GM23338 (cell line): ENCODE measurements around the gene XPNPEP2. TPM values are rescaled to one million over a fixed set of nuclear protein-coding genes. Genes with fewer than 3 reads are reported as not detected.

Experiments
- ATAC-seq: fragments of 200-7000 bp; cut with Tn5 transposase; 3 replicates; pipeline ENCODE4 v1.9.1; 2020
- DNase-seq: peaks from one replicate; pipeline ENCODE4 v3.0.0-alpha.2; 2015; ENCODE audit warnings: low spot score
- H2AFZ ChIP-seq: fragments of 200-600 bp; sonication (generic); 2 replicates; pipeline ENCODE4 v1.8.0; 2016; ENCODE audit warnings: antibody characterized with exemption, mild to moderate bottlenecking, moderate library complexity
- H3F3A ChIP-seq: fragments of 200-600 bp; sonication (generic); replicated peaks from 2 replicates; pipeline ENCODE4 v1.8.0; 2017; ENCODE audit warnings: antibody characterized with exemption, mixed run types, low read depth
- H3K27ac ChIP-seq: fragments of 200-600 bp; sonication (generic); 2 replicates; pipeline ENCODE4 v1.6.1; 2016; ENCODE audit warnings: low read depth
- H3K27me3 ChIP-seq: fragments of 200-600 bp; sonication (generic); 2 replicates; pipeline ENCODE4 v1.8.0; 2016; ENCODE audit warnings: mild to moderate bottlenecking, mixed run types, moderate library complexity; ENCODE audit not compliant: insufficient read depth
- H3K36me3 ChIP-seq: fragments of 200-600 bp; sonication (generic); 2 replicates; pipeline ENCODE4 v1.8.0; 2016; ENCODE audit warnings: mild to moderate bottlenecking; ENCODE audit not compliant: insufficient read depth
- H3K4me1 ChIP-seq: fragments of 200-600 bp; sonication (generic); 2 replicates; pipeline ENCODE4 v1.8.0; 2016; ENCODE audit warnings: mild to moderate bottlenecking, moderate library complexity; ENCODE audit not compliant: insufficient read depth
- H3K4me2 ChIP-seq: fragments of 200-600 bp; sonication (generic); 2 replicates; pipeline ENCODE4 v1.7.1; 2017; ENCODE audit warnings: mixed run types
- H3K4me3 ChIP-seq: fragments of 200-600 bp; sonication (generic); 2 replicates; pipeline ENCODE4 v1.6.1; 2016; ENCODE audit warnings: mixed run types
- H3K79me2 ChIP-seq: fragments of 200-600 bp; sonication (generic); replicated peaks from 2 replicates; pipeline ENCODE4 v1.8.0; 2017; ENCODE audit warnings: mild to moderate bottlenecking; ENCODE audit not compliant: insufficient read depth
- H3K9me2 ChIP-seq: fragments of 200-600 bp; sonication (generic); 2 replicates; pipeline ENCODE4 v1.8.0; 2017; ENCODE audit not compliant: insufficient read depth
- H4K20me1 ChIP-seq: fragments of 200-600 bp; sonication (generic); replicated peaks from 2 replicates; pipeline ENCODE4 v1.8.0; 2017; ENCODE audit warnings: mild to moderate bottlenecking; ENCODE audit not compliant: insufficient read depth
- H3K27ac Mint-ChIP-seq: 2 replicates; pipeline ENCODE4 v1.8.0; 2020; ENCODE audit warnings: inconsistent platforms, mild to moderate bottlenecking, moderate library complexity, mixed read lengths
- H3K27me3 Mint-ChIP-seq: 3 replicates; pipeline ENCODE4 v1.8.0; 2022; ENCODE audit warnings: low read depth, mild to moderate bottlenecking, moderate library complexity, mixed read lengths, inconsistent platforms; ENCODE audit not compliant: insufficient read depth, poor library complexity
- H3K36me3 Mint-ChIP-seq: 3 replicates; pipeline ENCODE4 v1.8.0; 2021; ENCODE audit warnings: low read depth, mild to moderate bottlenecking, inconsistent platforms, moderate library complexity, mixed read lengths
- H3K4me1 Mint-ChIP-seq: 3 replicates; pipeline ENCODE4 v1.8.0; 2020; ENCODE audit warnings: mild to moderate bottlenecking, inconsistent platforms, mixed read lengths
- H3K4me3 Mint-ChIP-seq: 3 replicates; pipeline ENCODE4 v1.8.0; 2021; ENCODE audit warnings: moderate library complexity, mild to moderate bottlenecking, inconsistent platforms, mixed read lengths
- H3K9me3 Mint-ChIP-seq: 3 replicates; pipeline ENCODE4 v1.8.0; 2020; ENCODE audit warnings: moderate library complexity, mild to moderate bottlenecking, inconsistent platforms, mixed read lengths
- CREB1 ChIP-seq: fragments of 250-450 bp; sonication (Bioruptor Pico); IDR thresholded peaks from 2 replicates; pipeline ENCODE4 v1.5.0; 2020; ENCODE audit warnings: low read depth, mild to moderate bottlenecking, moderate library complexity
- CTCF ChIP-seq, 2 experiments: fragments of 200-600 bp in 1 of 2; sonication (generic) in 1 of 2; conservative IDR thresholded peaks; 2 replicates each; pipeline versions ENCODE4 v1.5.1 to v1.6.1; 2016 to 2017; ENCODE audit warnings: antibody characterized with exemption in 2 of 2, low read depth in 2 of 2, mild to moderate bottlenecking in 2 of 2, moderate library complexity in 1 of 2
- ETS1 ChIP-seq: IDR thresholded peaks from 2 replicates; pipeline ENCODE4 v1.6.1; 2016; ENCODE audit warnings: antibody characterized with exemption
- EZH2 ChIP-seq: fragments of 200-600 bp; sonication (generic); IDR thresholded peaks from one replicate; pipeline ENCODE4 v1.8.0; 2017; ENCODE audit warnings: antibody characterized with exemption, mild to moderate bottlenecking, low read depth; ENCODE audit not compliant: unreplicated experiment
- EZH2phosphoT487 ChIP-seq: fragments of 200-600 bp; sonication (generic); IDR thresholded peaks from one replicate; pipeline ENCODE4 v1.8.1; 2018; ENCODE audit warnings: antibody characterized with exemption; ENCODE audit not compliant: unreplicated experiment
- NANOG ChIP-seq: IDR thresholded peaks from 2 replicates; pipeline ENCODE4 v1.6.1; 2016; ENCODE audit warnings: antibody characterized with exemption, borderline replicate concordance
- POLR2AphosphoS5 ChIP-seq: IDR thresholded peaks from 2 replicates; pipeline ENCODE4 v1.6.1; 2016; ENCODE audit warnings: antibody characterized with exemption, low read depth
- STAT1 ChIP-seq: IDR thresholded peaks from one replicate; pipeline ENCODE4 v1.6.1; 2016; ENCODE audit warnings: antibody characterized with exemption; ENCODE audit not compliant: unreplicated experiment
- ZNF114 ChIP-seq: fragments of 250-450 bp; sonication (Bioruptor Pico); IDR thresholded peaks from 2 replicates; pipeline ENCODE4 v1.5.0; 2020; ENCODE audit warnings: mild to moderate bottlenecking, moderate library complexity
- ZNF331 ChIP-seq: fragments of 250-450 bp; sonication (Bioruptor Pico); IDR thresholded peaks from 2 replicates; pipeline ENCODE4 v1.5.0; 2020; ENCODE audit warnings: low read depth, mild to moderate bottlenecking, moderate library complexity
- ZNF462 ChIP-seq: fragments of 250-450 bp; sonication (Bioruptor Pico); IDR thresholded peaks from 2 replicates; pipeline ENCODE4 v1.5.0; 2020; ENCODE audit warnings: mild to moderate bottlenecking, moderate library complexity
- polyA plus RNA-seq: library from polyadenylated mRNA; unstranded; fragments of >200 nt; fragmentation: Nextera tagmentation; extraction: Ambion mirVana; gene quantifications from 2 replicates; pipeline ENCODE4 v1.2.1, GENCODE V29; 2016
- total RNA-seq: library from RNA; depleted of rRNA; stranded (reverse); fragments of >200 nt; shearing (Covaris generic); gene quantifications from 2 replicates; pipeline ENCODE4 v1.2.3, GENCODE V29; 2014

XPNPEP2 gene
- total and polyA plus RNA-seq, 2 experiments from 2014 or later = not detected

- Histone ChIP-seq H4K20me1 (no peaks in the 10 kb centered on the region), H3K4me3 (no peak overlapping the region), H3K4me1 (no peaks in the 10 kb centered on the region), H3F3A (no peaks in the 10 kb centered on the region), H3K4me2 (no peak overlapping the region), H3K27me3 (no peaks in the 10 kb centered on the region), H3K36me3 (no peaks in the 10 kb centered on the region), H2AFZ (no peak overlapping the region), H3K9me2 (no peaks in the 10 kb centered on the region), H3K79me2 (no peaks in the 10 kb centered on the region), H3K27ac (no peak overlapping the region)
- no peaks in the 10 kb centered on the region; the same call in 2 of the 3 replicates for H3K4me1 Mint-ChIP-seq
- H3K27me3 Mint-ChIP-seq = no peaks in the 10 kb centered on the region
- H3K4me3 Mint-ChIP-seq = no peak overlapping the region
- no peak for TF ChIP-seq CREB1
- DNase-seq (no peak), ATAC-seq (no peak)
- no peaks in the 10 kb centered on the region for H3K9me3 Mint-ChIP-seq
- no peak overlapping the region for H3K27ac Mint-ChIP-seq
- H3K36me3 Mint-ChIP-seq = no peaks in the 10 kb centered on the region
These were observed 30.0 kb downstream of the XPNPEP2 start for GRCh38 chrX:129768586-129769466.

- H3K4me3 ChIP-seq = no peak overlapping the region
- Mint-ChIP-seq H3K27ac (no peak overlapping the region), H3K27me3 (no peaks in the 10 kb centered on the region), H3K4me1 (peaks cover 6% of the 10 kb centered on the region; the same call in 2 of the 3 replicates), H3K9me3 (no peaks in the 10 kb centered on the region), H3K36me3 (no peaks in the 10 kb centered on the region), H3K4me3 (no peak overlapping the region)
- H3K36me3 ChIP-seq = no peaks in the 10 kb centered on the region
- no peaks in the 10 kb centered on the region for H3K79me2 ChIP-seq
- no peaks in the 10 kb centered on the region for H3K4me1 ChIP-seq
- H3K9me2 ChIP-seq = no peaks in the 10 kb centered on the region
- H3K27ac ChIP-seq = no peak overlapping the region
- ATAC-seq (no peak), DNase-seq (no peak)
- no peak overlapping the region for H3K4me2 ChIP-seq
- no peaks in the 10 kb centered on the region for H3F3A ChIP-seq
- H3K27me3 ChIP-seq = no peaks in the 10 kb centered on the region
- H4K20me1 ChIP-seq = no peaks in the 10 kb centered on the region
- H2AFZ ChIP-seq = no peak overlapping the region
- no peak for TF ChIP-seq ZNF462 (CRISPR knock-in tag)
- TF ChIP-seq NANOG = no peak
- TF ChIP-seq STAT1 = no peak
- TF ChIP-seq CREB1 = no peak
- no peak for TF ChIP-seq ZNF114 (CRISPR knock-in tag)
- no peak for TF ChIP-seq ETS1
- no peak for TF ChIP-seq POLR2AphosphoS5
- no peak for TF ChIP-seq CTCF (conservative IDR thresholded peaks at IDR 0.05; ENCODE audit: low read depth in 2 of 2)
- TF ChIP-seq EZH2phosphoT487 = no peak
- TF ChIP-seq EZH2 = no peak
- TF ChIP-seq ZNF331 = no peak
These were observed 30.8 kb downstream of the XPNPEP2 start for GRCh38 chrX:129769467-129770154.
